Tibial artery (tissue), 4 donors: ENCODE results near the gene ZNF280C.

ENCODE experiments used
- DNase-seq, 2 donors: peaks; one replicate each; pipeline ENCODE4 v3.0.0-alpha.2; 2019
- H3K27ac ChIP-seq, 2 donors: fragments of 200-600 bp; sonication (generic) in 1 of 2; 1 replicate in 1 of 2; 2 replicates in 1 of 2; pipeline ENCODE4 v1.5.1; 2018 to 2019; ENCODE audit warnings: mild to moderate bottlenecking in 1 of 2
- H3K27me3 ChIP-seq, 2 donors: fragments of 200-600 bp; sonication (generic) in 1 of 2; one replicate each; pipeline versions ENCODE4 v1.5.1 to v1.6.0; 2016 to 2019
- H3K36me3 ChIP-seq, 3 donors: fragments of 200-600 bp; sonication (generic) in 2 of 3; one replicate each; pipeline ENCODE4 v1.5.1; 2016 to 2019; ENCODE audit warnings: mild to moderate bottlenecking in 2 of 3
- H3K4me1 ChIP-seq, 4 donors: fragments of 200-600 bp; sonication (generic) in 2 of 4; 1 replicate in 3 of 4; 2 replicates in 1 of 4; pipeline ENCODE4 v1.5.1; 2016 to 2019
- H3K4me3 ChIP-seq, 2 donors: fragments of 200-600 bp; sonication (generic) in 1 of 2; 1 replicate in 1 of 2; 2 replicates in 1 of 2; pipeline ENCODE4 v1.5.1; 2018 to 2019; ENCODE audit warnings: mild to moderate bottlenecking in 2 of 2
- H3K9me3 ChIP-seq, 3 donors: fragments of 200-600 bp; sonication (generic) in 1 of 3; one replicate each; pipeline ENCODE4 v1.5.1; 2016 to 2019
- CTCF ChIP-seq, 2 experiments: fragments of 200-600 bp in 1 of 2; fragments of 450-650 bp in 1 of 2; IDR thresholded peaks; one replicate each; pipeline ENCODE4 v1.5.1; 2017 to 2019; ENCODE audit warnings: antibody characterized with exemption in 2 of 2, mild to moderate bottlenecking in 1 of 2, moderate library complexity in 1 of 2
- intact Hi-C: fragments of 100-400 bp; cut with DNase I; formaldehyde crosslinking; loops from one replicate; pipeline ENCODE4 v1.15.0; 2023; ENCODE audit warnings: low total_unique reads

ZNF280C gene

DNA sequence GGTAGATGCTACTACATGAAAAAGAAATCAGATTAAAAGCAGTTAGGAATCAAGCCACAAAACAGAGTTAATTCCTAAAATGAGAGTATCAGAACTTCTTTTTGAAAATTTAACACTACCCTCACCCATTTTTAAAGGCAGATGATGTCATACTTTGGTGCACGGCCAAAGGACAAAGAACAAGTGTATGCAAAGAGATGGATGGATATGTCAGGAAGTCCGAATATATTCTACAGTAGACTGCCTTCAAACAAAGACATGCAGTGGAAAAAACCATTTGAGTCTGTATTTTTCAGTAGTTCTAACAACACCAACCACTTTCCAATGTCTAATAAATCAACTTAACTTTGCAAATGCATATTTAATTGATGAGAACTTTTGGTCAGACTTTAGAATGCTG lies 105.3 kb downstream of the ZNF280C start:
- Histone ChIP-seq H3K4me1 (peaks cover 0 to 13% (median 0%) of the 10 kb centered on the region in 4 donors), H3K36me3 (no peaks in the 10 kb centered on the region), H3K4me3 (no peak overlapping the region), H3K27ac (no peak overlapping the region), H3K9me3 (no peaks in the 10 kb centered on the region), H3K27me3 (no peaks in the 10 kb centered on the region)
- TF ChIP-seq CTCF (IDR thresholded peaks at IDR 0.05) = no peak
- intact Hi-C loops = no loop called here
- DNase-seq = no peak

DNA sequence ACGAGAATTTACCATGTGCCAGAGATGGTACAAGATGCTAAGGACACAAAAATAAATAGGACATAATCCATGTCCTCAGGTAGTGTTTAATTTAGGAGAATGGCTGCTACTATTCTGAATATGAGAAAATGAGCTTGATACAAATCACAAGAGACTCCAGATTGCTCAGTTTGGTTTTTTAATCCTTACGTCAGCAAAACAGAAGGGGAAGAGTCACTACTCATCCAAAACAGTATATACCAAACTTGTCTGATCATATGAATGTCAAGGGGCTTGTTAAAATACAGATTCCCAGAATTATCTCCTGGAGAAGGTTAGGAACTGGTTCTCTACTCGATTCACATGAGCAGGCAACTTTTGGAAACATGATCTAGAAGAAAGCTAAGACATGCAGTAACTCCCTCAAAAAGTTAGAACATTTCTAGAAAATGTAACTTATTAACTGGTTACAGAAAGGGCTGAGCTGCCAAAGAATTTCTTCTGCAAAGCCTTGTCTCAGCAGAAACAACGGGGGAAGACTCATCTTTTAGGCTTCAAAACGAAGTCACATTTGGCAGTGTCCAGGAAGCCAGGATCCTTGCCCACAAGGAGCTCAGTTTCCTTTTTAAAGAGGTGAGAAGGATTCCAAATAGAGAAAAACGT lies 106.5 kb downstream of the ZNF280C start:
- Histone ChIP-seq H3K36me3 (no peaks in the 10 kb centered on the region), H3K9me3 (no peaks in the 10 kb centered on the region), H3K4me1 (peaks cover 0 to 13% (median 0%) of the 10 kb centered on the region in 4 donors), H3K27me3 (no peaks in the 10 kb centered on the region), H3K4me3 (no peak overlapping the region), H3K27ac (no peak overlapping the region)
- DNase-seq = no peak
- TF ChIP-seq CTCF (IDR thresholded peaks at IDR 0.05) = no peak
- intact Hi-C loops = no loop called here

GRCh38 chrX:130159776-130160175 lies 108.9 kb downstream of the ZNF280C start:
- Histone ChIP-seq H3K36me3 (no peaks in the 10 kb centered on the region), H3K27me3 (no peaks in the 10 kb centered on the region), H3K4me1 (peaks cover 0 to 9% (median 0%) of the 10 kb centered on the region in 4 donors), H3K9me3 (no peaks in the 10 kb centered on the region), H3K27ac (no peak overlapping the region), H3K4me3 (no peak overlapping the region)
- DNase-seq = no peak
- no peak for TF ChIP-seq CTCF (IDR thresholded peaks at IDR 0.05)
- intact Hi-C loops = no loop called here

- Histone ChIP-seq H3K4me1 (no peaks in the 10 kb centered on the region), H3K27ac (no peak overlapping the region), H3K36me3 (no peaks in the 10 kb centered on the region), H3K9me3 (no peaks in the 10 kb centered on the region), H3K4me3 (no peak overlapping the region), H3K27me3 (no peaks in the 10 kb centered on the region)
- no peak for DNase-seq
- intact Hi-C loops = no loop called here
- TF ChIP-seq CTCF (IDR thresholded peaks at IDR 0.05) = no peak
Measured at GRCh38 chrX:130158311-130158710, 110.4 kb downstream of the ZNF280C start.

- Histone ChIP-seq H3K27ac (no peak overlapping the region), H3K27me3 (no peaks in the 10 kb centered on the region), H3K9me3 (no peaks in the 10 kb centered on the region), H3K4me3 (no peak overlapping the region), H3K4me1 (no peaks in the 10 kb centered on the region), H3K36me3 (no peaks in the 10 kb centered on the region)
- TF ChIP-seq CTCF (IDR thresholded peaks at IDR 0.05) = no peak
- DNase-seq = no peak
- intact Hi-C loops = no loop called here
Measured at GRCh38 chrX:130155564-130155963, 113.1 kb downstream of the ZNF280C start.
